Keratinocyte (primary cell): ENCODE data around the gene ASIC1. TPM values are rescaled to one million over a fixed set of nuclear protein-coding genes. Genes with fewer than 3 reads are reported as not detected.

ENCODE experiments used
- DNase-seq: peaks from one replicate; pipeline ENCODE4 v3.0.0-alpha.2; 2011; ENCODE audit warnings: low read depth, missing footprints, low spot score
- FAIRE-seq: peaks from 2 replicates; lab custom pipeline; 2011; peaks lifted over from hg19 to GRCh38; lab: Jason Lieb, UNC
- H2AFZ ChIP-seq: 2 replicates; pipeline ENCODE4 v1.6.0; 2012; ENCODE audit warnings: low read length, control low read depth, inconsistent platforms; ENCODE audit not compliant: control insufficient read depth
- H3K27ac ChIP-seq: 2 replicates; pipeline ENCODE4 v1.5.1; 2011; ENCODE audit warnings: low read length; ENCODE audit not compliant: control insufficient read depth, insufficient read depth
- H3K27me3 ChIP-seq: 3 replicates; pipeline ENCODE4 v1.6.0; 2011; ENCODE audit warnings: low read length; ENCODE audit not compliant: control insufficient read depth, insufficient read depth; ENCODE audit errors: extremely low read depth
- H3K36me3 ChIP-seq, 2 experiments: 2 replicates in 1 of 2; 3 replicates in 1 of 2; pipeline ENCODE4 v1.5.1; 2011; ENCODE audit warnings: low read length in 2 of 2, mild to moderate bottlenecking in 1 of 2; ENCODE audit not compliant: control insufficient read depth in 2 of 2, insufficient read depth in 2 of 2; ENCODE audit errors: extremely low read depth in 1 of 2
- H3K4me1 ChIP-seq: 3 replicates; pipeline ENCODE4 v1.5.1; 2011; ENCODE audit warnings: low read length; ENCODE audit not compliant: control insufficient read depth, insufficient read depth; ENCODE audit errors: extremely low read depth
- H3K4me2 ChIP-seq: 3 replicates; pipeline ENCODE4 v1.6.0; 2011; ENCODE audit warnings: low read depth, low read length; ENCODE audit not compliant: control insufficient read depth, insufficient read depth; ENCODE audit errors: extremely low read depth
- H3K4me3 ChIP-seq, 3 experiments: fragments of 200-600 bp in 1 of 3; sonication (generic) in 1 of 3; 2 replicates in 2 of 3; 3 replicates in 1 of 3; pipeline ENCODE4 v1.5.1; 2011 to 2016; ENCODE audit warnings: low read length in 3 of 3, mild to moderate bottlenecking in 3 of 3, control low read depth in 2 of 3, inconsistent platforms in 1 of 3, low read depth in 1 of 3, mixed read lengths in 1 of 3, mixed run types in 1 of 3, moderate library complexity in 1 of 3; ENCODE audit not compliant: control insufficient read depth in 2 of 3, insufficient read depth in 2 of 3; ENCODE audit errors: extremely low read depth in 1 of 3
- H3K79me2 ChIP-seq: 2 replicates; pipeline ENCODE4 v1.6.0; 2012; ENCODE audit warnings: low read length; ENCODE audit not compliant: control insufficient read depth, insufficient read depth
- H3K9ac ChIP-seq: 3 replicates; pipeline ENCODE4 v1.6.0; 2011; ENCODE audit warnings: low read length; ENCODE audit not compliant: control insufficient read depth, insufficient read depth; ENCODE audit errors: extremely low read depth
- H3K9me1 ChIP-seq: 3 replicates; pipeline ENCODE4 v1.6.0; 2011; ENCODE audit warnings: low read length; ENCODE audit not compliant: control insufficient read depth, insufficient read depth; ENCODE audit errors: extremely low read depth
- H3K9me3 ChIP-seq: 2 replicates; pipeline ENCODE4 v1.5.1; 2012; ENCODE audit warnings: low read depth, low read length; ENCODE audit not compliant: control insufficient read depth
- H4K20me1 ChIP-seq: 3 replicates; pipeline ENCODE4 v1.6.0; 2011; ENCODE audit warnings: low read length; ENCODE audit not compliant: control insufficient read depth, insufficient read depth; ENCODE audit errors: extremely low read depth
- EZH2 ChIP-seq: IDR thresholded peaks from one replicate; pipeline ENCODE4 v1.6.1; 2012; ENCODE audit warnings: inconsistent platforms, mild to moderate bottlenecking, low read length, moderate library complexity
- dilution Hi-C: fragments of 300-500 bp; cut with MboI; formaldehyde crosslinking; loops from one replicate; pipeline ENCODE4 v1.7.0; 2020; ENCODE audit warnings: low sequenced_read_pairs; ENCODE audit not compliant: extremely low pct_ligation_motif_present
- polyA plus RNA-seq, 5 experiments: library from polyadenylated mRNA; depleted of rRNA in 3 of 5; stranded (reverse) in 3 of 5; stranded (forward) in 1 of 5; unstranded in 1 of 5; fragments of >200 nt; gene quantifications; 1 replicate in 1 of 5; 2 replicates in 3 of 5; 3 replicates in 1 of 5; pipeline versions ENCODE4 v1.2.1 to v1.2.3, GENCODE V29; 2011 to 2012; ENCODE audit warnings: missing spikeins in 2 of 5, low read depth in 1 of 5, low replicate concordance in 1 of 5
- TF ChIP-seq, protein P1 (sequence below), 3 experiments: IDR thresholded peaks in 1 of 3; conservative IDR thresholded peaks in 1 of 3; optimal IDR thresholded peaks in 1 of 3; 2 replicates in 2 of 3; 3 replicates in 1 of 3; pipeline versions ENCODE3 to v1.5.1; 2011; ENCODE audit warnings: low read length in 3 of 3, mild to moderate bottlenecking in 3 of 3, moderate library complexity in 2 of 3, control low read depth in 1 of 3, inconsistent platforms in 1 of 3; ENCODE audit not compliant: insufficient read depth in 2 of 3; ENCODE audit errors: extremely low read depth in 1 of 3

The ASIC1 gene
- polyA plus RNA-seq, 1 donor (not counting 4 experiments of a cell fraction or from before 2014, with no cell fraction given): 5.7 TPM

DNA sequence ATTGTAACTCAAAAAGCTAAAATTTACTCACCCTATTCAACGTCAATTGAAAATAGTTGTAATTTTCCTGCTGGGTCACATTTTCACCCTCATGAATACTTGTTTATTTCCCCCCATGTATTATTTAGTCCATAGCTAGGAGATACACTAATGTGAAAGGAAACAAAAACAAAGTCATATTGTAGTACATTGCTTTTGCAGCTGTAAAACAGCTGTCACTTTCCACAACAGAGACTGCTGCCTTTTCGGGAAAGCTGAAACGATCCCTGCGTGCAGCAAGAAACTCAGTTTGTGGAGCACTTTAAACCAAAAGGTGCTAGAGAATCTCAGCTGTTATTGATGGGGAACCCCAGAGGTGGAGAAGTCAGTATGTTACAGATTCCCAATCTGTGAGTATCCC, 36.4 kb upstream of the ASIC1 start:
- H3K4me3 ChIP-seq: no peak overlapping the region
- H3K79me2 ChIP-seq: peaks cover 86% of the 10 kb centered on the region
- DNase-seq (no peak), FAIRE-seq (no peak)
- H3K27me3 ChIP-seq: no peaks in the 10 kb centered on the region
- no peak overlapping the region for H3K4me2 ChIP-seq
- H3K4me1 ChIP-seq: peaks cover 8% of the 10 kb centered on the region
- H3K36me3 ChIP-seq: peaks cover 0 to 11% of the 10 kb centered on the region in 2 experiments
- H2AFZ ChIP-seq: no peak overlapping the region
- H3K27ac ChIP-seq: no peak overlapping the region
- dilution Hi-C loops: no loop called here
- H3K9me3 ChIP-seq: no peaks in the 10 kb centered on the region
- no peak for TF ChIP-seq EZH2
- TF ChIP-seq, protein P1, sequence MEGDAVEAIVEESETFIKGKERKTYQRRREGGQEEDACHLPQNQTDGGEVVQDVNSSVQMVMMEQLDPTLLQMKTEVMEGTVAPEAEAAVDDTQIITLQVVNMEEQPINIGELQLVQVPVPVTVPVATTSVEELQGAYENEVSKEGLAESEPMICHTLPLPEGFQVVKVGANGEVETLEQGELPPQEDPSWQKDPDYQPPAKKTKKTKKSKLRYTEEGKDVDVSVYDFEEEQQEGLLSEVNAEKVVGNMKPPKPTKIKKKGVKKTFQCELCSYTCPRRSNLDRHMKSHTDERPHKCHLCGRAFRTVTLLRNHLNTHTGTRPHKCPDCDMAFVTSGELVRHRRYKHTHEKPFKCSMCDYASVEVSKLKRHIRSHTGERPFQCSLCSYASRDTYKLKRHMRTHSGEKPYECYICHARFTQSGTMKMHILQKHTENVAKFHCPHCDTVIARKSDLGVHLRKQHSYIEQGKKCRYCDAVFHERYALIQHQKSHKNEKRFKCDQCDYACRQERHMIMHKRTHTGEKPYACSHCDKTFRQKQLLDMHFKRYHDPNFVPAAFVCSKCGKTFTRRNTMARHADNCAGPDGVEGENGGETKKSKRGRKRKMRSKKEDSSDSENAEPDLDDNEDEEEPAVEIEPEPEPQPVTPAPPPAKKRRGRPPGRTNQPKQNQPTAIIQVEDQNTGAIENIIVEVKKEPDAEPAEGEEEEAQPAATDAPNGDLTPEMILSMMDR (optimal IDR thresholded peaks at IDR 0.05 in 1 of 3, IDR thresholded peaks at IDR 0.05 in 1 of 3, conservative IDR thresholded peaks at IDR 0.05 in 1 of 3; ENCODE audit: extremely low read depth in 1 of 3, insufficient read depth in 2 of 3, low read length in 3 of 3): no peak
- no peaks in the 10 kb centered on the region for H3K9me1 ChIP-seq
- H4K20me1 ChIP-seq: no peaks in the 10 kb centered on the region
- no peak overlapping the region for H3K9ac ChIP-seq

DNA sequence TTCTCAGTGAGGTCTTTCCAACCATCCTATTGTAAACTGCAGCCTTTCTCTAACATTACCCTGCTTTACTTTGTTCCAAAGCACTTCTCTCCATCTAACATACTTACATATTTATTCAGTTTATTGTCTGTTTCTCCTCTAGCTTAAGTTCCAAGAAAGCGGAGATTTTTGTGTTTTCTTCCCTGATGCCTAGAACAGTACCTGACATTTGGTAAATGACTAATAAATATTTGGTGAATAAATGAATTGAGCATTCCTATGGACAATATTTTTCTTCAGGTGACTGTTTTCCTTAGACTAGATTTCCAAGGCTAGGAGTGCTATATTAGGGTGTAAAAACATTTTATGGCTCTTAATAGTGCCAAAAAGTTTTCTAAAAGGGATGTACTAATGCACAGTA, 34.5 kb upstream of the ASIC1 start:
- Histone ChIP-seq H3K36me3 (peaks cover 0 to 7% of the 10 kb centered on the region in 2 experiments), H2AFZ (no peak overlapping the region), H3K9me1 (no peaks in the 10 kb centered on the region), H3K4me2 (no peak overlapping the region), H4K20me1 (no peaks in the 10 kb centered on the region), H3K27me3 (no peaks in the 10 kb centered on the region), H3K79me2 (peaks cover 72% of the 10 kb centered on the region), H3K9me3 (no peaks in the 10 kb centered on the region), H3K4me1 (peaks cover 8% of the 10 kb centered on the region), H3K4me3 (no peak overlapping the region), H3K27ac (no peak overlapping the region), H3K9ac (no peak overlapping the region)
- DNase-seq (no peak), FAIRE-seq (no peak)
- dilution Hi-C loops: no loop called here
- TF ChIP-seq, protein P1 (optimal IDR thresholded peaks at IDR 0.05 in 1 of 3, IDR thresholded peaks at IDR 0.05 in 1 of 3, conservative IDR thresholded peaks at IDR 0.05 in 1 of 3; ENCODE audit: extremely low read depth in 1 of 3, insufficient read depth in 2 of 3, low read length in 3 of 3): no peak
- TF ChIP-seq EZH2: no peak
